ENCODE measurements around the gene RPS2. TPM values are rescaled to one million over a fixed set of nuclear protein-coding genes. Genes with fewer than 3 reads are reported as not detected.

Gene RPS2
- total RNA-seq, 2 experiments from 2014 or later, result 5,572 to 5,598 TPM

DNA sequence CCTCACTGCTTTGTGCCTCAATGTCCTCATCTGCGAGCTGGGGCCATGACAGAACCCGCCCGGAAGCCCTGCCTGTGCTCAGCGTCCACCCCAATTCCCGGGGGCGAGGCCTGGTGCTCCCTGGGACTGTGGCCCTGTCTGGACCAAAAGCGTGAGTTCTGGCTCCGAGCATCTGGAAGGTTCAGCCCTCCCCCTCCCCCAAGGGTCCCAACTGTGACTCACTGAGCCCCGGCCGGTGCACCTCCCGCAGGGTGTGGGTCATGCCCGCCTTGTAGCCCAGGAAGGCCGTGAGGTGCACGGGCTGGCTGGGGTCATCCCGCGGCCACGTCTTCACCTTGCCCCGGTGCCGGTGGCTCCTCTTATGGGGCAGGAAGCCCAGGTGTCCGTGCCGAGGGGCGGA, 10.9 kb downstream of the RPS2 start:
- Mint-ChIP-seq H3K27ac (no peak overlapping the region), H3K4me1 (ENCODE audit: low read depth) (peaks cover 2% of the 10 kb centered on the region), H3K27me3 (no peaks in the 10 kb centered on the region), H3K4me3 (no peak overlapping the region), H3K36me3 (ENCODE audit: low read depth) (no peaks in the 10 kb centered on the region), H3K9me3 (no peaks in the 10 kb centered on the region)
- TF ChIP-seq, protein P1, sequence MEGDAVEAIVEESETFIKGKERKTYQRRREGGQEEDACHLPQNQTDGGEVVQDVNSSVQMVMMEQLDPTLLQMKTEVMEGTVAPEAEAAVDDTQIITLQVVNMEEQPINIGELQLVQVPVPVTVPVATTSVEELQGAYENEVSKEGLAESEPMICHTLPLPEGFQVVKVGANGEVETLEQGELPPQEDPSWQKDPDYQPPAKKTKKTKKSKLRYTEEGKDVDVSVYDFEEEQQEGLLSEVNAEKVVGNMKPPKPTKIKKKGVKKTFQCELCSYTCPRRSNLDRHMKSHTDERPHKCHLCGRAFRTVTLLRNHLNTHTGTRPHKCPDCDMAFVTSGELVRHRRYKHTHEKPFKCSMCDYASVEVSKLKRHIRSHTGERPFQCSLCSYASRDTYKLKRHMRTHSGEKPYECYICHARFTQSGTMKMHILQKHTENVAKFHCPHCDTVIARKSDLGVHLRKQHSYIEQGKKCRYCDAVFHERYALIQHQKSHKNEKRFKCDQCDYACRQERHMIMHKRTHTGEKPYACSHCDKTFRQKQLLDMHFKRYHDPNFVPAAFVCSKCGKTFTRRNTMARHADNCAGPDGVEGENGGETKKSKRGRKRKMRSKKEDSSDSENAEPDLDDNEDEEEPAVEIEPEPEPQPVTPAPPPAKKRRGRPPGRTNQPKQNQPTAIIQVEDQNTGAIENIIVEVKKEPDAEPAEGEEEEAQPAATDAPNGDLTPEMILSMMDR (IDR thresholded peaks at IDR 0.05), result no peak
- intact Hi-C loops (cut with micrococcal nuclease), result no loop called here
- POLR2A ChIA-PET, result interaction anchor here (0.5 to 3.1 kb wide), 5 partner anchors 8 to 18 kb away, joined by 3 to 13 read pairs (median 4); partner anchors contain the start of gene RPS2
- CTCF ChIA-PET, result interaction anchor here (1.8 kb wide), 1 partner anchor 11 kb away, joined by 4 read pairs; the partner anchor contains the start of gene MSRB1
- no peak for ATAC-seq
- no peak for DNase-seq

DNA sequence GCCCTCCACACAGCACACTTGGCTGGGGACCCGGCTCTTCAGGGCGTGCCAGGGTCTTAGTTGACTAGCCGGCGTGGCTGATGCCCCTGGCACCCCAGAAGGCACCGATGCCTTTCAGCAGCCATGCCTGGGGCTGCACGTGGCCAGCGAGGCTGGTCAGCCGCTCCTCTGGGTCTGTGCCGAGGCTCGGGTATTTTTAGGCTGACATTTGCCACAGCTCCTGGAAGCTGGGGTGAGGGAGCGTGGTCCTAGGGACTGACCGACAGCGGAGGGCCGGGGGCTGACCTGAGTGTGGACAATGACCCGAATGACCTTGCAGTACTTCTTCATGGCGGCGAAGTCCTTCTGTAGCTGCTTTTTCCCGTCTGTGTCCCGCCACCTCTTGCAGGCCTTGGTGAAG, 14.1 kb downstream of the RPS2 start:
- intact Hi-C loops (cut with micrococcal nuclease), result no loop called here
- H3K27ac Mint-ChIP-seq, result no peak overlapping the region
- POLR2A ChIA-PET, result interaction anchor here (0.7 to 2.0 kb wide), 2 partner anchors 13 to 15 kb away, joined by 3 to 9 read pairs; no protein-coding TSS in a partner anchor

DNA sequence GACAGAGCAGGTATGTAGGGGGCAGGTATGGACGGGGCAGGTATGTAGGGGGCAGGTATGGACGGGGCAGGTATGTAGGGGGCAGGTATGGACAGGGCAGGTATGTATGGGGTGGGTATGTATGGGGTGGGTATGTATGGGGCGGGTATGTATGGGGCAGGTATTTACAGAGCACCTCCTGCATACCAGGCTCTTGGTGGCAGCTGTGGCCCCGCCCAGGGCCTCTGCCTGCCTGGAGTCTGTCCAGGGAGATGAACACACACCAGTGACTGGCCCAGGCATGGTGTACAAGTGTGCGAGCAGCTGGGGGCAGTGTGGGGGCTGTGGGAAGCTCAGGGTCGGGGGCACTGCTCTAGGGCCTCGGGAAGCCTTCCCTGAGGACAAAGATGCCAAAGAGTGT, 14.6 kb downstream of the RPS2 start:
- no peak for ATAC-seq
- Mint-ChIP-seq H3K4me1 (ENCODE audit: low read depth) (peaks cover 2% of the 10 kb centered on the region), H3K9me3 (no peaks in the 10 kb centered on the region), H3K36me3 (ENCODE audit: low read depth) (no peaks in the 10 kb centered on the region), H3K27me3 (no peaks in the 10 kb centered on the region), H3K27ac (no peak overlapping the region), H3K4me3 (no peak overlapping the region)
- POLR2A ChIA-PET, result interaction anchor here (0.7 to 2.0 kb wide), 2 partner anchors 13 to 16 kb away, joined by 3 to 9 read pairs; no protein-coding TSS in a partner anchor
- TF ChIP-seq, protein P1 (IDR thresholded peaks at IDR 0.05), result no peak
- intact Hi-C loops (cut with micrococcal nuclease), result no loop called here
- DNase-seq, result no peak
- CTCF ChIA-PET, result interaction anchor here (1.6 kb wide), 1 partner anchor 10 kb away, joined by 9 read pairs; no protein-coding TSS in a partner anchor

More for the DNA sequence above, 14.1 kb downstream of the RPS2 start:
- TF ChIP-seq, protein P1 (IDR thresholded peaks at IDR 0.05), result no peak
- DNase-seq (no peak), ATAC-seq (no peak)
- Mint-ChIP-seq H3K9me3 (no peaks in the 10 kb centered on the region), H3K4me3 (no peak overlapping the region), H3K27me3 (no peaks in the 10 kb centered on the region), H3K4me1 (ENCODE audit: low read depth) (peaks cover 2% of the 10 kb centered on the region), H3K36me3 (ENCODE audit: low read depth) (no peaks in the 10 kb centered on the region)
- CTCF ChIA-PET, result interaction anchor here (1.6 kb wide), 1 partner anchor 10 kb away, joined by 9 read pairs; no protein-coding TSS in a partner anchor

DNA sequence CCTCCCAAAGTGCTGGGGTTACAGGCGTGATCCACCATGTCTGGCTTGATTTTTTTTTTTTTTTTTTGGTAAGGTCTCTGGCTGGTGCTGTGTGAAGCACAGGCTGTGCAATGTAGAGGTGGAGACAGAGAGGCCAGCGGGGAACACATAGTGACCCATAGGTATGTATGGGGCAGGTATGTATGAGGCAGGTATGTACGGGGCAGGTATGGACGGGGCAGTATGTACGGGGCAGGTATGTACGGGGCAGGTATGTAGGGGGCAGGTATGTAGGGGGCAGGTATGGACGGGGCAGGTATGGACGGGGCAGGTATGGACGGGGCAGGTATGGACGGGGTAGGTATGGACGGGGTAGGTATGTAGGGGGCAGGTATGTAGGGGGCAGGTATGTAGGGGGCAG, 15.1 kb downstream of the RPS2 start:
- DNase-seq (no peak), ATAC-seq (no peak)
- Mint-ChIP-seq H3K4me3 (no peak overlapping the region), H3K27me3 (no peaks in the 10 kb centered on the region), H3K9me3 (no peaks in the 10 kb centered on the region), H3K36me3 (ENCODE audit: low read depth) (no peaks in the 10 kb centered on the region), H3K27ac (no peak overlapping the region), H3K4me1 (ENCODE audit: low read depth) (peaks cover 5% of the 10 kb centered on the region)
- POLR2A ChIA-PET, result no interaction called here
- TF ChIP-seq, protein P1 (IDR thresholded peaks at IDR 0.05), result no peak
- CTCF ChIA-PET, result no interaction called here
- intact Hi-C loops (cut with micrococcal nuclease), result no loop called here

DNA sequence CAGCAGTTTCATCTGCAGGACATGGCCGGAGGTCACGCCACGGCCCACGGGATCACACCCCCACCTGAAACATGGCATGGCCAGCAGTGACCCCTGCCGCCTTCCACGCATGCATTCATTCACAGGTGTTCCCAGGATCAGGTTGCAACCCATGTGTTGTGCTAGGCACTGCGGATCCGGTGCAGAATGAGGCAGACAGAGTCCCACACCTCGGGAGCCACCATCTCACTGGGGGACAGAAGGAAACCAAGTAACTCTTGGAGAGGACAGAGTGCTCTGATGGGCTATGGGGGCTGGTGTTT, 17.3 kb downstream of the RPS2 start:
- Mint-ChIP-seq H3K4me1 (ENCODE audit: low read depth) (peaks cover 15% of the 10 kb centered on the region), H3K36me3 (ENCODE audit: low read depth) (no peaks in the 10 kb centered on the region), H3K27me3 (no peaks in the 10 kb centered on the region), H3K27ac (no peak overlapping the region), H3K9me3 (no peaks in the 10 kb centered on the region), H3K4me3 (no peak overlapping the region)
- ChIA-PET CTCF (interaction anchor here (1.2 to 1.6 kb wide), 2 partner anchors 17 to 57 kb away, joined by 3 read pairs; partner anchors contain the start of gene RPS2), POLR2A (interaction anchor here (9.2 kb wide), 1 partner anchor 16 kb away, joined by 113 read pairs; the partner anchor contains the start of genes NDUFB10, RNF151 and RPS2)
- intact Hi-C loops (cut with micrococcal nuclease), result no loop called here
- DNase-seq (no peak), ATAC-seq (no peak)
- TF ChIP-seq, protein P1 (IDR thresholded peaks at IDR 0.05), result no peak

Data from activated CD8-positive, alpha-beta T cell treated with anti-CD3 and anti-CD28 coated beads for 36 hours (primary cell).